ENCODE data around the gene C1orf74.

The C1orf74 gene

GRCh38 chr1:209784265-209785169, at the start of gene C1orf74:
Gene C1orf74, minus strand, starts transcription at chr1:209784559. Its CDS starts 925 bp downstream, at chr1:209783634.
- no peak for TF ChIP-seq CTCF (IDR thresholded peaks at IDR 0.05)

- TF ChIP-seq CTCF (IDR thresholded peaks at IDR 0.05) = no peak
Measured at GRCh38 chr1:209831615-209832014, 47.3 kb upstream of the C1orf74 start.

- TF ChIP-seq CTCF (IDR thresholded peaks at IDR 0.05) = no peak
Measured at GRCh38 chr1:209830722-209831121, 46.4 kb upstream of the C1orf74 start.

- no peak for TF ChIP-seq CTCF (IDR thresholded peaks at IDR 0.05)
Measured at GRCh38 chr1:209829716-209830115, 45.4 kb upstream of the C1orf74 start.

- TF ChIP-seq CTCF (IDR thresholded peaks at IDR 0.05) = peak; percentile 73
Measured at GRCh38 chr1:209827384-209828262, 43.3 kb upstream of the C1orf74 start, which contains the start of gene UTP25. Gene UTP25, plus strand, starts transcription at chr1:209827972. Its CDS starts 92 bp downstream, at chr1:209828064.

GRCh38 chr1:209825591-209826434, 41.5 kb upstream of the C1orf74 start:
- no peak for TF ChIP-seq CTCF (IDR thresholded peaks at IDR 0.05)
